Measurements from ENCODE around the gene SLC4A1.

GRCh38 chr17:44223541-44224071 is 44.3 kb downstream of the SLC4A1 start:
- TF ChIP-seq POLR2AphosphoS5 (IDR thresholded peaks at IDR 0.05) (peak in 2 of 3 donors; percentile 25 to 49), CTCF (IDR thresholded peaks at IDR 0.05 in 8 of 11, conservative IDR thresholded peaks at IDR 0.05 in 3 of 11) (no peak), POLR2A (IDR thresholded peaks at IDR 0.05) (no peak)

All from spleen (tissue), 7 donors.